SU-DHL-6 (cell line): ENCODE results near the gene RIPOR2.

ENCODE experiments used
- H2AFZ ChIP-seq: fragments of 200-600 bp; sonication (generic); 2 replicates; pipeline ENCODE4 v1.6.1; 2014; ENCODE audit warnings: low read depth, mild to moderate bottlenecking, moderate library complexity, mixed read lengths, antibody characterized with exemption, low read length; ENCODE audit not compliant: severe bottlenecking
- H3F3A ChIP-seq: fragments of 200-600 bp; shearing (Covaris generic); 2 replicates; pipeline ENCODE4 v1.6.0; 2016; ENCODE audit warnings: antibody characterized with exemption, mild to moderate bottlenecking; ENCODE audit not compliant: insufficient read depth
- H3K27ac ChIP-seq: fragments of 200-600 bp; sonication (generic); 2 replicates; pipeline ENCODE4 v1.5.1; 2016; ENCODE audit warnings: low read depth, mild to moderate bottlenecking, low read length, moderate library complexity, mixed read lengths
- H3K27me3 ChIP-seq: fragments of 200-600 bp; sonication (generic), shearing (Covaris generic); 2 replicates; pipeline ENCODE4 v1.6.0; 2014; ENCODE audit warnings: mild to moderate bottlenecking, low read length
- H3K36me3 ChIP-seq: fragments of 200-600 bp; sonication (generic); 2 replicates; pipeline ENCODE4 v1.6.1; 2014; ENCODE audit warnings: mild to moderate bottlenecking, low read length, mixed read lengths
- H3K4me2 ChIP-seq: fragments of 300-600, 200-600 bp; shearing (Covaris generic), sonication (generic); 2 replicates; pipeline ENCODE4 v1.6.0; 2014; ENCODE audit warnings: low read length, low read depth, mild to moderate bottlenecking; ENCODE audit not compliant: poor library complexity, severe bottlenecking
- H3K4me3 ChIP-seq: fragments of 200-600 bp; sonication (generic); 2 replicates; pipeline ENCODE4 v1.5.1; 2014; ENCODE audit warnings: antibody characterized with exemption, low read length, mild to moderate bottlenecking, mixed read lengths; ENCODE audit not compliant: insufficient read depth, poor library complexity, severe bottlenecking
- H3K79me2 ChIP-seq: fragments of 200-600 bp; sonication (generic); 2 replicates; pipeline ENCODE4 v1.6.1; 2014; ENCODE audit warnings: mild to moderate bottlenecking, low read length, moderate library complexity; ENCODE audit not compliant: insufficient read depth
- H3K9ac ChIP-seq: fragments of 200-600 bp; sonication (generic); 2 replicates; pipeline ENCODE4 v1.7.0; 2014; ENCODE audit warnings: mild to moderate bottlenecking, low read length
- H3K9me2 ChIP-seq: fragments of 200-600 bp; sonication (generic); replicated peaks from 2 replicates; pipeline ENCODE4 v1.6.1; 2014; ENCODE audit warnings: low read length; ENCODE audit not compliant: insufficient read depth
- H3K9me3 ChIP-seq: fragments of 200-600 bp; sonication (generic); 2 replicates; pipeline ENCODE4 v1.6.1; 2014; ENCODE audit warnings: low read length, mixed read lengths; ENCODE audit not compliant: insufficient read depth
- H4K20me1 ChIP-seq: fragments of 200-600 bp; sonication (generic); 2 replicates; pipeline ENCODE4 v1.6.1; 2014; ENCODE audit warnings: low read depth, mild to moderate bottlenecking, antibody characterized with exemption, low read length, moderate library complexity, mixed read lengths
- CTCF ChIP-seq: fragments of 200-600 bp; sonication (generic); IDR thresholded peaks from one replicate; pipeline ENCODE4 v1.5.1; 2017; ENCODE audit warnings: antibody characterized with exemption, mild to moderate bottlenecking, low read length, moderate library complexity; ENCODE audit not compliant: insufficient read depth, poor library complexity, severe bottlenecking
- EZH2phosphoT487 ChIP-seq: fragments of 200-600 bp; sonication (generic), shearing (Covaris generic); conservative IDR thresholded peaks from 2 replicates; pipeline ENCODE4 v1.6.1; 2018; ENCODE audit warnings: mild to moderate bottlenecking, antibody characterized with exemption, low read length, moderate library complexity, mixed read lengths

The RIPOR2 gene

GRCh38 chr6:24859608-24860200 is 76.1 kb downstream of the RIPOR2 start:
- Histone ChIP-seq H3K79me2 (peaks cover 6% of the 10 kb centered on the region; the same call in 1 of the 2 replicates), H3K4me3 (no peak overlapping the region), H2AFZ (no peak overlapping the region), H3K27me3 (no peaks in the 10 kb centered on the region), H4K20me1 (no peaks in the 10 kb centered on the region), H3K27ac (peak overlapping the region; percentile 93), H3K9ac (peak overlapping the region; percentile 51), H3K36me3 (peaks cover 49% of the 10 kb centered on the region), H3F3A (peaks cover 81% of the 10 kb centered on the region), H3K9me2 (no peaks in the 10 kb centered on the region), H3K4me2 (peak overlapping the region; percentile 54), H3K9me3 (no peaks in the 10 kb centered on the region)
- TF ChIP-seq CTCF: no peak
- no peak for TF ChIP-seq EZH2phosphoT487

GRCh38 chr6:24859132-24859531 is 76.6 kb downstream of the RIPOR2 start:
- Histone ChIP-seq H2AFZ (no peak overlapping the region), H3F3A (peaks cover 76% of the 10 kb centered on the region)

GRCh38 chr6:24858177-24858653 is 77.5 kb downstream of the RIPOR2 start:
- Histone ChIP-seq H3K9me2 (no peaks in the 10 kb centered on the region), H3K27me3 (no peaks in the 10 kb centered on the region), H3K4me3 (no peak overlapping the region), H3K9ac (peak overlapping the region; percentile 51), H3K79me2 (peaks cover 6% of the 10 kb centered on the region; the same call in 1 of the 2 replicates), H3K27ac (peak overlapping the region; percentile 93), H2AFZ (no peak overlapping the region), H3K36me3 (peaks cover 47% of the 10 kb centered on the region), H4K20me1 (no peaks in the 10 kb centered on the region), H3K4me2 (peak overlapping the region; percentile 54), H3K9me3 (no peaks in the 10 kb centered on the region), H3F3A (peaks cover 67% of the 10 kb centered on the region)
- TF ChIP-seq EZH2phosphoT487: no peak
- TF ChIP-seq CTCF: no peak

More at GRCh38 chr6:24859132-24859531, 76.6 kb downstream of the RIPOR2 start:
- Histone ChIP-seq H3K27ac (peak overlapping the region; percentile 93), H3K4me2 (peak overlapping the region; percentile 54), H3K9me2 (no peaks in the 10 kb centered on the region), H3K36me3 (peaks cover 47% of the 10 kb centered on the region), H3K4me3 (no peak overlapping the region), H4K20me1 (no peaks in the 10 kb centered on the region), H3K9ac (peak overlapping the region; percentile 51), H3K79me2 (peaks cover 6% of the 10 kb centered on the region; the same call in 1 of the 2 replicates), H3K27me3 (no peaks in the 10 kb centered on the region), H3K9me3 (no peaks in the 10 kb centered on the region)
- TF ChIP-seq CTCF (no peak), EZH2phosphoT487 (no peak)
